ENCODE data around the gene ZNF93.

- TF ChIP-seq CTCF (IDR thresholded peaks at IDR 0.05; ENCODE audit: insufficient read depth, low read depth, low read length) (no peak), EZH2 (IDR thresholded peaks at IDR 0.05; ENCODE audit: insufficient read depth, low read length) (no peak)
These were observed 43.3 kb downstream of the ZNF93 start for GRCh38 chr19:19943848-19944582.

Measured in astrocyte (in vitro differentiated cells and primary cell).